ENCODE data around the gene FGFBP2. TPM values are rescaled to one million over a fixed set of nuclear protein-coding genes. Genes with fewer than 3 reads are reported as not detected.

The FGFBP2 gene
- total RNA-seq, 3 donors from 2014 or later (not counting 1 experiment from before 2014, with no cell fraction given) = 644 to 736 (median 713) TPM

DNA sequence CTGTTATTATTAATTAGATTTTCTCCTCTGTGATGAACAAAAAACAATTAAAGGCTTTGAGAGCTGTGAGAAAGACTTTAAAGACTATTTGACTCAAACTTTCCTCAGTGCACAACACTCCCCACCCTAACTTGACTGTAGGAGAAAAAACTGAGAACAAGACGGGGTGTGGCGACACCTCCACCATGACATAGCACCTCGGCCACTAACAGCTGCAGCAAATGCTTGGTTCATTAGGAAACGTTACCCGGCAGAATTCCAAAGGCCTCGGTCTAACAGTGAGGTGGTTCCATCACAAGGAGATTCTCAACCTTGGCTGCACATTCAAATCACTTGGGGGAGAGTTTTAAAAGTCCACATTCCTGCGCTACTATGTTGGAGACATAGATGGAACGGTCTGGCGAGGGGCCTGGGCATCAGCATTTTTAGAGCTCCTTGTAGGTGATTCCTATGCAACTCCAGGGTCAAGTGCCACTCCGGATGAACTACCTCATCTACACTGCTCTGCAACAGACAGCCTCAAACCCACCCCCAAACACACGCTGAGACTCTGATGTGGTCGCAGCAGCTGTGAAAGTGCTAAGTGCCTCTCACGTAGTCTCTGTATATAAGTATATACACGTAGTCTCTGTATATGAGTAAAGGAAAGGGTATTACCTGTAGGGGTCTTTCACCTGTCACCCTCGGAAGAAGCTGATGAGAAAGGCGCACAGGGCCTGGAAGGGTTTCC is 1.0 kb downstream of the FGFBP2 start:
- DNase-seq = peak; percentile 68 to 73
- H3K27me3 ChIP-seq (ENCODE audit: control insufficient read depth, insufficient read depth, low read length) = no peaks in the 10 kb centered on the region
- Mint-ChIP-seq H3K4me3 (peak overlapping the region; percentile 89), H3K4me1 (peaks cover 64 to 70% of the 10 kb centered on the region in 2 donors), H3K36me3 (peaks cover 9% of the 10 kb centered on the region), H3K27ac (peak overlapping the region; percentile 94 to 95), H3K27me3 (ENCODE audit: low read depth in 2 of 2) (no peaks in the 10 kb centered on the region), H3K9me3 (peaks cover 0 to 2% of the 10 kb centered on the region in 2 donors)
- H3K36me3 ChIP-seq (ENCODE audit: control insufficient read depth, insufficient read depth, low read length) = no peaks in the 10 kb centered on the region
- ATAC-seq = peak; percentile 50 to 77 (median 65)
- peak overlapping the region; percentile 61 for H3K4me3 ChIP-seq (ENCODE audit: low read length)
- H3K4me1 ChIP-seq (ENCODE audit: control insufficient read depth, insufficient read depth, low read length) = peaks cover 42% of the 10 kb centered on the region
- TF ChIP-seq, protein P1, sequence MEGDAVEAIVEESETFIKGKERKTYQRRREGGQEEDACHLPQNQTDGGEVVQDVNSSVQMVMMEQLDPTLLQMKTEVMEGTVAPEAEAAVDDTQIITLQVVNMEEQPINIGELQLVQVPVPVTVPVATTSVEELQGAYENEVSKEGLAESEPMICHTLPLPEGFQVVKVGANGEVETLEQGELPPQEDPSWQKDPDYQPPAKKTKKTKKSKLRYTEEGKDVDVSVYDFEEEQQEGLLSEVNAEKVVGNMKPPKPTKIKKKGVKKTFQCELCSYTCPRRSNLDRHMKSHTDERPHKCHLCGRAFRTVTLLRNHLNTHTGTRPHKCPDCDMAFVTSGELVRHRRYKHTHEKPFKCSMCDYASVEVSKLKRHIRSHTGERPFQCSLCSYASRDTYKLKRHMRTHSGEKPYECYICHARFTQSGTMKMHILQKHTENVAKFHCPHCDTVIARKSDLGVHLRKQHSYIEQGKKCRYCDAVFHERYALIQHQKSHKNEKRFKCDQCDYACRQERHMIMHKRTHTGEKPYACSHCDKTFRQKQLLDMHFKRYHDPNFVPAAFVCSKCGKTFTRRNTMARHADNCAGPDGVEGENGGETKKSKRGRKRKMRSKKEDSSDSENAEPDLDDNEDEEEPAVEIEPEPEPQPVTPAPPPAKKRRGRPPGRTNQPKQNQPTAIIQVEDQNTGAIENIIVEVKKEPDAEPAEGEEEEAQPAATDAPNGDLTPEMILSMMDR (IDR thresholded peaks at IDR 0.05) = no peak
- 39% methylated on average over 14 of the region's 16 CpGs for WGBS (ENCODE audit: insufficient coverage)
- H3K27ac ChIP-seq (ENCODE audit: low read length) = peak overlapping the region; percentile 84
- H3K9me3 ChIP-seq (ENCODE audit: control insufficient read depth, insufficient read depth, low read length) = no peaks in the 10 kb centered on the region
- intact Hi-C loops (cut with micrococcal nuclease) = loop anchor here (1.0 to 5.0 kb wide), 5 partner anchors 35 to 960 kb away; partner anchors contain the start of genes CD38 and CPEB2

DNA sequence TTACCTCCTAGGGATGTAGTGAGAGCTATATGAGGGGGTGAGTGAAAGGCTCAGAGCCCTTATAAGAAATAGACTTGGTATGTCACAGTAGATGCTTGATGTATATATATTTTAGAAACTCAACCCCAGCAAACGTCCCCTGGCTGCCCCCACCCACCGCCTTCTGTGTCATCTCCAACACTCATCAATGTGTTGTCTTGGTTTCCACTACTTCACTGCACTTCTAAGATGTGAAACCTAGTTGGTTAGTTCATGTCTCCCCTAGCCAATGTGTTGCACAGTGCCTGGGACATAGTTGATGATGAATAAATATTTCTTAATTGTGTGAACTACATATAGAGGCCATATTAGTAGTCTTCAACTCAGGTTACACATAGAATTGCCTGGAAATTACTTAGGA is 4.4 kb downstream of the FGFBP2 start:
- DNase-seq (peak in 1 of 2 donors; percentile 27), ATAC-seq (peak; percentile 33 to 45 (median 37))
- H3K27me3 Mint-ChIP-seq (ENCODE audit: low read depth in 2 of 2) = no peaks in the 10 kb centered on the region
- Histone ChIP-seq H3K27ac (ENCODE audit: low read length) (peak overlapping the region; percentile 49), H3K36me3 (ENCODE audit: control insufficient read depth, insufficient read depth, low read length) (no peaks in the 10 kb centered on the region), H3K4me1 (ENCODE audit: control insufficient read depth, insufficient read depth, low read length) (peaks cover 36% of the 10 kb centered on the region), H3K9me3 (ENCODE audit: control insufficient read depth, insufficient read depth, low read length) (no peaks in the 10 kb centered on the region), H3K4me3 (ENCODE audit: low read length) (no peak overlapping the region), H3K27me3 (ENCODE audit: control insufficient read depth, insufficient read depth, low read length) (no peaks in the 10 kb centered on the region)
- H3K4me3 Mint-ChIP-seq = peak overlapping the region; percentile 66
- peak overlapping the region; percentile 94 to 95 for H3K27ac Mint-ChIP-seq
- H3K4me1 Mint-ChIP-seq = peaks cover 58 to 72% of the 10 kb centered on the region in 2 donors
- WGBS (ENCODE audit: insufficient coverage) = 78% methylated on average over 2 of the region's 2 CpGs
- TF ChIP-seq, protein P1 (IDR thresholded peaks at IDR 0.05) = no peak
- peaks cover 23% of the 10 kb centered on the region for H3K36me3 Mint-ChIP-seq
- H3K9me3 Mint-ChIP-seq = no peaks in the 10 kb centered on the region
- intact Hi-C loops (cut with micrococcal nuclease) = no loop called here

DNA sequence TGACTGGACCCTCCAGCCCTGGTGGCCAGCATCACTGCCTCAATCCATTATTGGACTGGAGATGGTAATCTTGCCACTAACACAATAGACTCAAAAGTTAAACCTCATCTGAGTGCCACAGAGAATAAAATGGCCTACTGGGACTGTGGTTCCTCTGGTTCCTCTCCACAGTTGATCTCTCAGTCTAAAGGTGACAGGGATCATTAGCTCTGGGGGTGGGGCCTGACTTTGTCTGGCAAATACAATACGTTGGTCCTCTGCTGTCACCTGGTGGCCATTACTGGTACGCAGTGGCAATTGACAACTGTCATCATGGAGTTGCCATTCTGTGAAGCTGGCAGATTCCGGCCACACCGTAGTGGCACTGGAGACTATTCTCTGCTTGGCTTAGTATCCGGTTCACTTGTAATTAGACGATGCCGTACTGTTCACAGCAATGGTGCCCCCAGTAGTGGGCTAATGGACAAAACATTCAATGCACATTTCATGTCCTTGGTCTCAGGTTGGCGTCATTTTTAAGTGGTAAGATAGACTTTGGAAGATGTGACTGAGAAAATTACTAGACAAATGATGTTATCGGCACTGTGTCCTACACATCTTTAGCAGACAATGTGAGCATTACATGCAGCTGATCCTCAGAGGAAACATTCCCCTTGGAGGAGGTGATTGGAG is 6.7 kb downstream of the FGFBP2 start:
- H3K4me1 Mint-ChIP-seq = peaks cover 44 to 55% of the 10 kb centered on the region in 2 donors
- peak overlapping the region; percentile 81 to 83 for H3K27ac Mint-ChIP-seq
- peak; percentile 75 to 86 for DNase-seq
- peaks cover 23% of the 10 kb centered on the region for H3K36me3 Mint-ChIP-seq
- TF ChIP-seq, protein P1 (IDR thresholded peaks at IDR 0.05) = peak; percentile 86
- no peaks in the 10 kb centered on the region for H3K27me3 Mint-ChIP-seq (ENCODE audit: low read depth in 2 of 2)
- no peak overlapping the region for H3K4me3 ChIP-seq (ENCODE audit: low read length)
- H3K36me3 ChIP-seq (ENCODE audit: control insufficient read depth, insufficient read depth, low read length) = no peaks in the 10 kb centered on the region
- H3K27me3 ChIP-seq (ENCODE audit: control insufficient read depth, insufficient read depth, low read length) = no peaks in the 10 kb centered on the region
- ATAC-seq = peak; percentile 82 to 91 (median 89)
- peaks cover 16% of the 10 kb centered on the region for H3K4me1 ChIP-seq (ENCODE audit: control insufficient read depth, insufficient read depth, low read length)
- no peaks in the 10 kb centered on the region for H3K9me3 Mint-ChIP-seq
- H3K9me3 ChIP-seq (ENCODE audit: control insufficient read depth, insufficient read depth, low read length) = no peaks in the 10 kb centered on the region
- intact Hi-C loops (cut with micrococcal nuclease) = loop anchor here (1.0 kb wide), 5 partner anchors 45 to 725 kb away; no protein-coding TSS in a partner anchor
- H3K4me3 Mint-ChIP-seq = peak overlapping the region; percentile 70
- 51% methylated on average over 9 of the region's 9 CpGs for WGBS (ENCODE audit: insufficient coverage)
- no peak overlapping the region for H3K27ac ChIP-seq (ENCODE audit: low read length)
